WTC11 (cell line): ENCODE results near the gene UNC119B. TPM values are rescaled to one million over a fixed set of nuclear protein-coding genes. Genes with fewer than 3 reads are reported as not detected.

Source experiments
- ATAC-seq: fragments of 200-7000 bp; cut with Tn5 transposase; 2 replicates; pipeline ENCODE4 v1.10.0; 2021; ENCODE audit warnings: mild to moderate bottlenecking, moderate library complexity
- CTCF ChIA-PET: fragments of 300-600 bp; sonication (Branson Sonifier 250); formaldehyde crosslinking; loops from one replicate; lab custom pipeline; 2021; ENCODE audit warnings: antibody characterized with exemption; lab: Charles Lee
- POLR2A ChIA-PET: fragments of 350-600 bp; sonication (Branson Sonifier 250); formaldehyde crosslinking; loops from one replicate; lab custom pipeline; 2021; ENCODE audit warnings: antibody characterized with exemption; lab: Charles Lee
- DNase-seq: peaks from one replicate; pipeline ENCODE4 v3.0.0; 2021; ENCODE audit warnings: low spot score
- H3K27ac Mint-ChIP-seq: 2 replicates; pipeline ENCODE4 v1.8.0; 2021; ENCODE audit warnings: mixed read lengths
- H3K27me3 Mint-ChIP-seq: 2 replicates; pipeline ENCODE4 v1.8.0; 2021; ENCODE audit warnings: low read depth, mild to moderate bottlenecking, moderate library complexity, mixed read lengths
- H3K36me3 Mint-ChIP-seq: 2 replicates; pipeline ENCODE4 v1.8.0; 2021; ENCODE audit warnings: mixed read lengths
- H3K4me1 Mint-ChIP-seq: 2 replicates; pipeline ENCODE4 v1.8.0; 2022; ENCODE audit warnings: mixed read lengths
- H3K4me3 Mint-ChIP-seq: 2 replicates; pipeline ENCODE4 v1.8.0; 2021; ENCODE audit warnings: mild to moderate bottlenecking, moderate library complexity, mixed read lengths
- H3K9me3 Mint-ChIP-seq: 2 replicates; pipeline ENCODE4 v1.8.0; 2021; ENCODE audit warnings: mixed read lengths
- ATF1 ChIP-seq: sonication (generic); formaldehyde crosslinking; IDR thresholded peaks from 2 replicates; pipeline ENCODE4 v1.8.1; 2023; ENCODE audit warnings: mild to moderate bottlenecking, moderate library complexity, missing genetic modification reagents
- CBFB ChIP-seq: sonication (generic); formaldehyde crosslinking; IDR thresholded peaks from 2 replicates; pipeline ENCODE4 v1.8.1; 2022; ENCODE audit warnings: mild to moderate bottlenecking, low read depth, missing genetic modification reagents
- EMX1 ChIP-seq: fragments of 250-450 bp; sonication (Bioruptor Pico); IDR thresholded peaks from 2 replicates; pipeline ENCODE4 v1.8.0; 2021; ENCODE audit warnings: mild to moderate bottlenecking
- ESRRA ChIP-seq: sonication (generic); formaldehyde crosslinking; IDR thresholded peaks from 2 replicates; pipeline ENCODE4 v1.8.1; 2022; ENCODE audit warnings: mild to moderate bottlenecking, missing genetic modification reagents, borderline replicate concordance
- FOXK1 ChIP-seq: sonication (generic); formaldehyde crosslinking; IDR thresholded peaks from 2 replicates; pipeline ENCODE4 v1.8.0; 2022; ENCODE audit warnings: mild to moderate bottlenecking, moderate library complexity, missing genetic modification reagents
- GRHL2 ChIP-seq: fragments of 250-450 bp; sonication (Bioruptor Pico); IDR thresholded peaks from 2 replicates; pipeline ENCODE4 v1.8.0; 2022; ENCODE audit warnings: mild to moderate bottlenecking, moderate library complexity; ENCODE audit not compliant: insufficient replicate concordance, severe bottlenecking
- HMGA2 ChIP-seq: fragments of 250-450 bp; sonication (Bioruptor Pico); IDR thresholded peaks from 2 replicates; pipeline ENCODE4 v1.4.0; 2021; ENCODE audit warnings: mild to moderate bottlenecking, moderate library complexity
- IRF2 ChIP-seq: sonication (generic); formaldehyde crosslinking; IDR thresholded peaks from 2 replicates; pipeline ENCODE4 v1.8.0; 2022; ENCODE audit warnings: low read depth, missing genetic modification reagents, borderline replicate concordance
- JUN ChIP-seq: sonication (generic); formaldehyde crosslinking; IDR thresholded peaks from 2 replicates; pipeline ENCODE4 v1.8.0; 2023; ENCODE audit warnings: mild to moderate bottlenecking, missing genetic modification reagents
- MYBL2 ChIP-seq: sonication (generic); formaldehyde crosslinking; IDR thresholded peaks from 2 replicates; pipeline ENCODE4 v1.8.1; 2023; ENCODE audit warnings: mild to moderate bottlenecking, moderate library complexity, missing genetic modification reagents
- NFATC4 ChIP-seq: fragments of 250-450 bp; sonication (Bioruptor Pico); IDR thresholded peaks from 2 replicates; pipeline ENCODE4 v1.9.0; 2021; ENCODE audit warnings: mild to moderate bottlenecking
- NR1H2 ChIP-seq: sonication (generic); formaldehyde crosslinking; IDR thresholded peaks from 2 replicates; pipeline ENCODE4 v1.9.0; 2021; ENCODE audit warnings: mild to moderate bottlenecking, moderate library complexity, missing genetic modification reagents
- PRRX2 ChIP-seq: fragments of 250-450 bp; sonication (Bioruptor Pico); IDR thresholded peaks from 2 replicates; pipeline ENCODE4 v1.8.0; 2021; ENCODE audit warnings: mild to moderate bottlenecking
- ZNF121 ChIP-seq: sonication (generic); formaldehyde crosslinking; IDR thresholded peaks from 2 replicates; pipeline ENCODE4 v1.8.0; 2023; ENCODE audit warnings: missing genetic modification reagents
- ZNF263 ChIP-seq: sonication (generic); formaldehyde crosslinking; IDR thresholded peaks from 2 replicates; pipeline ENCODE4 v1.8.1; 2022; ENCODE audit warnings: low read depth, mild to moderate bottlenecking, moderate library complexity, missing genetic modification reagents
- ZNF416 ChIP-seq: fragments of 250-450 bp; sonication (Bioruptor Pico); IDR thresholded peaks from 2 replicates; pipeline ENCODE4 v1.9.0; 2021; ENCODE audit warnings: mild to moderate bottlenecking, inconsistent platforms
- ZNF532 ChIP-seq: fragments of 250-450 bp; sonication (Bioruptor Pico); IDR thresholded peaks from 2 replicates; pipeline ENCODE4 v1.9.0; 2021; ENCODE audit warnings: mild to moderate bottlenecking, borderline replicate concordance
- total RNA-seq: library from RNA; stranded (reverse); gene quantifications from 3 replicates; pipeline ENCODE4 v1.2.3, GENCODE V29; 2021

Gene UNC119B
- total RNA-seq, 1 experiment from 2014 or later: 53.3 TPM

- H3K9me3 Mint-ChIP-seq: no peaks in the 10 kb centered on the region
- H3K4me1 Mint-ChIP-seq: peaks cover 54% of the 10 kb centered on the region
- ChIA-PET POLR2A (interaction anchor here (1.1 to 1.2 kb wide), 2 partner anchors 22 to 39 kb away, joined by 4 read pairs; no protein-coding TSS in a partner anchor), CTCF (interaction anchor here (0.5 to 3.6 kb wide), 9 partner anchors 40 to 321 kb away, joined by 3 to 24 read pairs (median 3); no protein-coding TSS in a partner anchor)
- ATAC-seq (no peak), DNase-seq (no peak)
- no peaks in the 10 kb centered on the region for H3K36me3 Mint-ChIP-seq
- TF ChIP-seq PRRX2 (CRISPR knock-in tag) (no peak), FOXK1 (no peak), NR1H2 (CRISPR knock-in tag) (no peak), GRHL2 (CRISPR knock-in tag) (no peak), IRF2 (no peak), ESRRA (CRISPR knock-in tag) (no peak), MYBL2 (no peak), ATF1 (CRISPR knock-in tag) (no peak)
- no peaks in the 10 kb centered on the region for H3K27me3 Mint-ChIP-seq
- H3K27ac Mint-ChIP-seq: peak overlapping the region; percentile 92
- H3K4me3 Mint-ChIP-seq: peak overlapping the region; percentile 87
These were observed 21.7 kb upstream of the UNC119B start for GRCh38 chr12:120688527-120689071.

GRCh38 chr12:120689397-120690082, 20.7 kb upstream of the UNC119B start:
- ATAC-seq: no peak
- ChIA-PET CTCF (interaction anchor here (0.5 to 3.6 kb wide), 5 partner anchors 41 to 322 kb away, joined by 3 to 24 read pairs (median 3); no protein-coding TSS in a partner anchor), POLR2A (interaction anchor here (1.1 kb wide), 1 partner anchor 21 kb away, joined by 4 read pairs; no protein-coding TSS in a partner anchor)
- H3K4me3 Mint-ChIP-seq: peak overlapping the region; percentile 87
- H3K9me3 Mint-ChIP-seq: no peaks in the 10 kb centered on the region
- peak overlapping the region; percentile 65 for H3K27ac Mint-ChIP-seq
- peaks cover 6% of the 10 kb centered on the region for H3K36me3 Mint-ChIP-seq
- no peak for TF ChIP-seq JUN
- TF ChIP-seq CBFB (CRISPR knock-in tag): no peak
- TF ChIP-seq HMGA2 (CRISPR knock-in tag): no peak
- TF ChIP-seq ZNF263: no peak
- no peak for TF ChIP-seq NFATC4 (CRISPR knock-in tag)
- no peak for TF ChIP-seq ZNF532 (CRISPR knock-in tag)
- H3K27me3 Mint-ChIP-seq: no peaks in the 10 kb centered on the region
- DNase-seq: peak; percentile 30
- peaks cover 63% of the 10 kb centered on the region for H3K4me1 Mint-ChIP-seq

GRCh38 chr12:120690083-120690450, 20.2 kb upstream of the UNC119B start:
- CTCF ChIA-PET: interaction anchor here (3.6 kb wide), 1 partner anchor 41 kb away, joined by 24 read pairs; no protein-coding TSS in a partner anchor
- no peaks in the 10 kb centered on the region for H3K9me3 Mint-ChIP-seq
- POLR2A ChIA-PET: interaction anchor here (1.1 kb wide), 1 partner anchor 21 kb away, joined by 4 read pairs; no protein-coding TSS in a partner anchor
- no peak for TF ChIP-seq EMX1 (CRISPR knock-in tag)
- TF ChIP-seq ZNF416 (CRISPR knock-in tag): no peak
- peak; percentile 58; the same call in 1 of the 2 replicates for TF ChIP-seq ZNF121 (CRISPR knock-in tag)
- TF ChIP-seq, all 79 proteins: peak for 1
- Mint-ChIP-seq H3K4me3 (peak overlapping the region; percentile 87), H3K27me3 (no peaks in the 10 kb centered on the region), H3K27ac (peak overlapping the region; percentile 85), H3K36me3 (peaks cover 11% of the 10 kb centered on the region), H3K4me1 (peaks cover 69% of the 10 kb centered on the region)
- no peak for DNase-seq
- no peak for ATAC-seq
